ENCODE results near the gene PLA2G2F. TPM values are rescaled to one million over a fixed set of nuclear protein-coding genes. Genes with fewer than 3 reads are reported as not detected.

PLA2G2F gene
- total RNA-seq, 4 donors from 2014 or later = not detected

GRCh38 chr1:20164694-20165202, 25.6 kb downstream of the PLA2G2F start:
- 59% methylated on average over 15 of the region's 15 CpGs for WGBS
- peaks cover 0 to 24% (median 20%) of the 10 kb centered on the region in 4 donors for H3K4me1 ChIP-seq
- H3K9me3 ChIP-seq = peaks cover 0 to 25% (median 17%) of the 10 kb centered on the region in 4 donors
- TF ChIP-seq POLR2A (IDR thresholded peaks at IDR 0.05; ENCODE audit: low read depth) (no peak), EP300 (IDR thresholded peaks at IDR 0.05) (no peak), CTCF (IDR thresholded peaks at IDR 0.05) (no peak), POLR2AphosphoS5 (IDR thresholded peaks at IDR 0.05) (no peak)
- no peaks in the 10 kb centered on the region for H3K27me3 ChIP-seq
- H3K36me3 ChIP-seq = no peaks in the 10 kb centered on the region
- no peak overlapping the region for H3K4me3 ChIP-seq
- DNase-seq (ENCODE audit: extremely low spot score) = no peak
- peak overlapping the region in 1 of 4 donors; percentile 26 for H3K27ac ChIP-seq (replicated peaks in 1 of 4)
- intact Hi-C loops (cut with DNase I) = no loop called here

GRCh38 chr1:20165522-20165951, 26.4 kb downstream of the PLA2G2F start:
- H3K27me3 ChIP-seq = no peaks in the 10 kb centered on the region
- H3K27ac ChIP-seq (replicated peaks in 1 of 4) = no peak overlapping the region
- 86% methylated on average over 16 of the region's 16 CpGs for WGBS
- TF ChIP-seq POLR2AphosphoS5 (IDR thresholded peaks at IDR 0.05) (no peak), CTCF (IDR thresholded peaks at IDR 0.05) (peak; percentile 16 to 28 (median 24))
- intact Hi-C loops (cut with DNase I) = no loop called here
- peaks cover 0 to 17% (median 9%) of the 10 kb centered on the region in 4 donors for H3K9me3 ChIP-seq
- H3K36me3 ChIP-seq = no peaks in the 10 kb centered on the region
- DNase-seq (ENCODE audit: extremely low spot score) = no peak
- peaks cover 0 to 24% (median 20%) of the 10 kb centered on the region in 4 donors for H3K4me1 ChIP-seq
- no peak overlapping the region for H3K4me3 ChIP-seq

- Histone ChIP-seq H3K36me3 (no peaks in the 10 kb centered on the region), H3K4me3 (no peak overlapping the region), H3K4me1 (peaks cover 0 to 24% (median 20%) of the 10 kb centered on the region in 4 donors), H3K27ac (replicated peaks in 1 of 4) (peak overlapping the region in 1 of 4 donors; percentile 25), H3K9me3 (peaks cover 0 to 12% (median 4%) of the 10 kb centered on the region in 4 donors), H3K27me3 (no peaks in the 10 kb centered on the region)
- no peak for DNase-seq (ENCODE audit: extremely low spot score)
- intact Hi-C loops (cut with DNase I) = no loop called here
- WGBS = 48% methylated on average over 15 of the region's 17 CpGs
- TF ChIP-seq POLR2A (IDR thresholded peaks at IDR 0.05; ENCODE audit: low read depth) (no peak), CTCF (IDR thresholded peaks at IDR 0.05) (no peak), POLR2AphosphoS5 (IDR thresholded peaks at IDR 0.05) (no peak), EP300 (IDR thresholded peaks at IDR 0.05) (no peak)
Observed at GRCh38 chr1:20166051-20166450, 26.9 kb downstream of the PLA2G2F start.

- Histone ChIP-seq H3K36me3 (no peaks in the 10 kb centered on the region), H3K9me3 (peaks cover 0 to under 1% (median 0%) of the 10 kb centered on the region in 4 donors), H3K27me3 (no peaks in the 10 kb centered on the region), H3K4me1 (peaks cover 0 to 24% (median 23%) of the 10 kb centered on the region in 4 donors), H3K27ac (replicated peaks in 1 of 4) (no peak overlapping the region), H3K4me3 (no peak overlapping the region)
- TF ChIP-seq EP300 (IDR thresholded peaks at IDR 0.05) (no peak), POLR2A (IDR thresholded peaks at IDR 0.05; ENCODE audit: low read depth) (no peak), CTCF (IDR thresholded peaks at IDR 0.05) (no peak), POLR2AphosphoS5 (IDR thresholded peaks at IDR 0.05) (no peak)
- intact Hi-C loops (cut with DNase I) = no loop called here
- DNase-seq (ENCODE audit: extremely low spot score) = no peak
- 83% methylated on average over 8 of the region's 8 CpGs for WGBS
Observed at GRCh38 chr1:20167126-20167525, 28.0 kb downstream of the PLA2G2F start.
